OCI-M1 (cell line): ENCODE measurements around the gene DTD1.

Experiments
- DNase-seq: peaks from one replicate; lab custom pipeline; 2025; lab: John Stamatoyannopoulos, UW

The DTD1 gene

GRCh38 chr20:18615020-18615650 lies 27.3 kb downstream of the DTD1 start:
- DNase-seq: no peak

- no peak for DNase-seq
These were observed 33.1 kb downstream of the DTD1 start for GRCh38 chr20:18621004-18621403.

- no peak for DNase-seq
These were observed 35.5 kb downstream of the DTD1 start for GRCh38 chr20:18623156-18623910.

GRCh38 chr20:18624948-18625347 lies 37.1 kb downstream of the DTD1 start:
- DNase-seq: peak; percentile 82

GRCh38 chr20:18625907-18626655 lies 38.2 kb downstream of the DTD1 start:
- DNase-seq: no peak

GRCh38 chr20:18628330-18628920 lies 40.6 kb downstream of the DTD1 start:
- DNase-seq: no peak

GRCh38 chr20:18632196-18632789 lies 44.4 kb downstream of the DTD1 start:
- peak; percentile 77 for DNase-seq

GRCh38 chr20:18633411-18633810 lies 45.6 kb downstream of the DTD1 start:
- no peak for DNase-seq

GRCh38 chr20:18634501-18634900 lies 46.6 kb downstream of the DTD1 start:
- no peak for DNase-seq

GRCh38 chr20:18635380-18635779 lies 47.5 kb downstream of the DTD1 start:
- DNase-seq: no peak

GRCh38 chr20:18637224-18637623 lies 49.4 kb downstream of the DTD1 start:
- DNase-seq: no peak

GRCh38 chr20:18638768-18639167 lies 50.9 kb downstream of the DTD1 start:
- no peak for DNase-seq

GRCh38 chr20:18639501-18639979 lies 51.7 kb downstream of the DTD1 start:
- no peak for DNase-seq

- DNase-seq: peak; percentile 2
These were observed 57.4 kb downstream of the DTD1 start for GRCh38 chr20:18645196-18645745.

GRCh38 chr20:18645851-18646250 lies 58.0 kb downstream of the DTD1 start:
- DNase-seq: no peak

GRCh38 chr20:18647777-18648176 lies 59.9 kb downstream of the DTD1 start:
- DNase-seq: no peak

GRCh38 chr20:18650224-18650623 lies 62.4 kb downstream of the DTD1 start:
- peak; percentile 2 for DNase-seq

- no peak for DNase-seq
These were observed 66.0 kb downstream of the DTD1 start for GRCh38 chr20:18653736-18654447.

GRCh38 chr20:18654448-18654773 lies 66.6 kb downstream of the DTD1 start:
- DNase-seq: no peak

GRCh38 chr20:18657575-18657974 lies 69.7 kb downstream of the DTD1 start:
- DNase-seq: no peak
